Measurements from ENCODE around the gene NUDT3. TPM values are rescaled to one million over a fixed set of nuclear protein-coding genes. Genes with fewer than 3 reads are reported as not detected.
"Not testable (repeated sequence)": the region's sequence is repeated elsewhere in the genome, so short reads cannot be mapped to it uniquely, and the experiment has no call there.

The NUDT3 gene
- total RNA-seq, 2 donors from 2014 or later = 36.6 to 53.6 TPM

DNA sequence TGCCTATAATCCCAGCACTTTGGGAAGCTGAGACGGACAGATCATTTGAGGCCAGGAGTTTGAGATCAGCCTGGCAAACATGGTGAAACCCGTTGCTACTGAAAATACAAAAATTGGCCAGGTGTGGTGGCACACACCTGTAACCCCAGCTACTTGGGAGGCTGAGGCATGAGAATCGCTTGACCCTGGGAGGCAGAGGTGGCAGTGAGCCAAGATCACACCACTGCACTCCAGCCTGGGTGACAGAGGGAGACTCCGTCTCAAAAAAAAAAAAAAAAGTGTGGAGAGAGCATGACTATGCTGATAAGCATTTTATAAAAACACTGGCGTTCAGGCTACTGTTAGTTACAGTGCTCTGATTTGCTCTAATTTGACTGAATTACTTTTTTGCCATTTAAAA is 14.9 kb downstream of the NUDT3 start:
- ATAC-seq; DNase-seq; intact Hi-C loops (cut with DNase I): not testable (repeated sequence)

DNA sequence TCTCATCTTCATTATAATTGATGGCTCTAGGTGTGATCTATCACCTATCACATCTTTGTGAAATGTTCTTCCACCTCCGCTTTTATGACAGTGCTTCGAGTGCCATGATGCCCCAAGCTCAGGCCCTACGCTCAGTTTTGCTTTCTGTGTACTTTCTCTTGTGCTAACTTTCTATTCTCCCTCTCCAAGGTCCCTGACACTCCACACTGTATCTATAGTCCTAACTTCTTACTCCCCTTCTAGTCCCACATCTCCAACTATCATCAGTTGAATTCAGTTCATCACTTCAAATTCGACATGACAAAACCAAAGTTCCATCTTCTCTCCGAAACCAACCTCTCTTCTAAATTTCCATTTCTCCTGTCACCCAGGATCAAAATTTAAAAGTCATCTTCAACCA is 16.6 kb downstream of the NUDT3 start:
- DNase-seq = no peak
- ATAC-seq = no peak
- intact Hi-C loops (cut with DNase I) = no loop called here

DNA sequence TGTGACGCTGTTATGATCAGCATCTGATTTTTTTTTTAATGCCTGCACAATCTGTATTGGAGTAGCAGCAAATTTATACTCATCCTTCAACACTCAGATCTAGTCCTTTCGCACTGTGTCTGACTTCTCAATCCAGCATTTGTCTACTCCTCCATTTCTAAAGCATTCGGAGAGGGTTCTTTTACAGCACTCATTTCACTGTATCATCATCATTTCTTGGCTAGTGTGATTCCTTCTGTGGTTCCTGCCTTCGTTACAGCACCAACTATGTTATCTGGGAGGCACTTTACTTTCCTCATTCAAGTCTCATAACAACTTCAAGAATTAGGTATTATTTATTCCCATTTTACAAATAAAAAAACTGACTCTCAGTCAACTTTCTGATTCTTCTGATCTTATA is 18.0 kb downstream of the NUDT3 start:
- intact Hi-C loops (cut with DNase I) = no loop called here
- ATAC-seq (peak in 1 of 2 donors; percentile 23), DNase-seq (no peak)

DNA sequence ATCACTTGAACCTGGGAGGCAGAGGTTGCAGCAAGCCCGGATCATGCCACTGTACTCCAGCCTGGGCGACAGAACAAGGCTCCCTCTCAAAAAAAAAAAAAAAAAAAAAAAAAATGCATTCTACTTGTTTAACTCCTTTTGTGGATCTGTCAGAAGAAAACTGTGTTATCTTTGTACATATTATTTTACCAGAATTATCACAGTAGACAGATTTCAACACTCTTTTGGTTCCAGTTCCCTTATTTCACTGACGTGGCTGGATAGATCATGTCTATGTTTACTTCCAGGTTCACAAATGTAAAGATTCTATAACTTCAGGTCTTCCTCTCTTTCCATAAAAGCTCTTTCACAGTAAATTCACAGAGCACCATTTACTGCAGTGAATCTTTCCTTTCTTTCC is 18.4 kb downstream of the NUDT3 start:
- DNase-seq (no peak), ATAC-seq (peak in 1 of 2 donors; percentile 15)
- intact Hi-C loops (cut with DNase I) = no loop called here

DNA sequence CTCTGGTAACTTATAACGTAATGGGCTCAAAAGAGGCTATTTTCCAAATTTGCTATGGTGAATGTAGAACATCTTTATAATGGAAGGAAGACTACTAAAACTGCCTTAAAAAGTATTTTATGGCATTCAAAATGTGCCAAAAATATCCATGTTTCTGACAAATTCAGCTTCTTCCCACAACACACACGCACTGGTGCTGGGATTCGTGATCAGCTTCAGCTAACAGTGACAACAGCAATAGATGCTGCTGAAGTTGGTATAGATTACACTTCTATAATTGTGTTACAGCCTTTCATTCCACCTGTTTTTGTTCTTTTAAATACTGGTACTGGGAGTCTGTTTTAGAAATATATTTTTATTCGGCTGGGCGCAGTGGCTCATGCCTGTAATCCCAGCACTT is 19.0 kb downstream of the NUDT3 start:
- no peak for DNase-seq
- intact Hi-C loops (cut with DNase I) = no loop called here
- no peak for ATAC-seq

DNA sequence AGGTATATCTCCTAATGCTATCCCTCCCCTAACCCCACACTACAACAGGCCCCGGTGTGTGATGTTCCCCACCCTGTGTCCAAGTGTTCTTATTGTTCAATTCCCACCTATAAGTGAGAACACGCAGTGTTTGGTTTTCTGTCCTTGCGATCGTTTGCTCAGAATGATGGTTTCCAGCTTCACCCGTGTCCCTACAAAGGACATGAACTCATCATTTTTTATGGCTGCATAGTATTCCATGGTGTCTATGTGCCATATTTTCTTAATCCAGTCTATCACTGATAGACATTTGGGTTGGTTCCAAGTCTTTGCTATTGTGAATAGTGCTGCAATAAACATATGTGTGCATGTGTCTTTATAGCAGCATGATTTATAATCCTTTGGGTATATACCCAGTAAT is 20.6 kb downstream of the NUDT3 start:
- ATAC-seq; DNase-seq; intact Hi-C loops (cut with DNase I): not testable (repeated sequence)

DNA sequence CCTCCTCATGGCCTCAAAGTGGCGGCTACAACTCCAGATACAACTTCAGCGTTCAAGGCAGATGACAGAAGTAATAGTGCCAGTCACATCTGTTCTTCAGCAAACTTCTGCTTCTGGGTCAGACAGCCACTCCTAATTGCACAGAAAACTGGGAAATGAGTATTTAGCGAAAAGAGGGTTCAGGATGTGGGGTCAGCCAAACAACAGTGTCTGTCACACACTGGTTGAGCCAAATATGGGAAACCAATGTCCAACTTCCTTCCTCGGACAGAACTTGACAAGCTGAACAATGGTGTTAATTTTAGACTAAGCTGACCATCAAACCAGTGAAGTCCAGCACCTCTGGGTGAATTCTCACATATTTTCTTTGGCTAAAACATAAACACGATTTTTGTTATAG is 22.1 kb downstream of the NUDT3 start:
- DNase-seq = no peak
- ATAC-seq = peak; percentile 35 to 77
- intact Hi-C loops (cut with DNase I) = no loop called here

DNA sequence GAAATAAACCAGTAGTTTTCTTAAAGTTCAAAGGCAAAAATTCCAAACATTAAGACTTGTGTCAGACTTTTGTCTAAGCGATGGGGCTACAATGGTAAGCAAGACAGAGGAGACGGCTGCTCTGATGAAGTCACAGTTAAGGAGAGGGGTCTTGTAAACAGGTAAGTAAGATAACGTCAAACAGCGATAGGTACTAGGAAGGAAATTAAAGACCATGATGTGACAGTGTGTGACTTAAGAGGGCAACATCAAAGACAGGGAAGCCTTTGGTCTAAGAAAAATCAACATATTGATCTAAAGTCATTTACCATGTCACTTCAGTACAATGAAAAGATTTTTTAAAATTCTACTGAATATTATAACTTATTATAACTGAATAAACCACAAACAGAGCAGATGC is 23.1 kb downstream of the NUDT3 start:
- DNase-seq (no peak), ATAC-seq (no peak)
- intact Hi-C loops (cut with DNase I) = no loop called here

DNA sequence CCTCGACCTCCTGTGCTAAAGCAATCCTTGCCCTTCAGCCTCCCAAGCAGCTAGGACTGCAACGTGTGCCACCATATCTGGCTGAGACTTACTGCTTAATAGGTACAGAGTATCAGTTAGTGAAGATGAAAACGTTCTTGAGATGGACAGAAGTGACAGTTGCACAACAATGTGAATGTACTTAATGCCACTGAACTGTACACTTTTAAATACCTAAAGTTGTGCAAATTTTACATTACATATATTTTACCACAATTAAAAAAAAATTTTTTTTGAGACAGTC is 25.9 kb downstream of the NUDT3 start:
- intact Hi-C loops (cut with DNase I) = no loop called here
- ATAC-seq = no peak
- DNase-seq = no peak

DNA sequence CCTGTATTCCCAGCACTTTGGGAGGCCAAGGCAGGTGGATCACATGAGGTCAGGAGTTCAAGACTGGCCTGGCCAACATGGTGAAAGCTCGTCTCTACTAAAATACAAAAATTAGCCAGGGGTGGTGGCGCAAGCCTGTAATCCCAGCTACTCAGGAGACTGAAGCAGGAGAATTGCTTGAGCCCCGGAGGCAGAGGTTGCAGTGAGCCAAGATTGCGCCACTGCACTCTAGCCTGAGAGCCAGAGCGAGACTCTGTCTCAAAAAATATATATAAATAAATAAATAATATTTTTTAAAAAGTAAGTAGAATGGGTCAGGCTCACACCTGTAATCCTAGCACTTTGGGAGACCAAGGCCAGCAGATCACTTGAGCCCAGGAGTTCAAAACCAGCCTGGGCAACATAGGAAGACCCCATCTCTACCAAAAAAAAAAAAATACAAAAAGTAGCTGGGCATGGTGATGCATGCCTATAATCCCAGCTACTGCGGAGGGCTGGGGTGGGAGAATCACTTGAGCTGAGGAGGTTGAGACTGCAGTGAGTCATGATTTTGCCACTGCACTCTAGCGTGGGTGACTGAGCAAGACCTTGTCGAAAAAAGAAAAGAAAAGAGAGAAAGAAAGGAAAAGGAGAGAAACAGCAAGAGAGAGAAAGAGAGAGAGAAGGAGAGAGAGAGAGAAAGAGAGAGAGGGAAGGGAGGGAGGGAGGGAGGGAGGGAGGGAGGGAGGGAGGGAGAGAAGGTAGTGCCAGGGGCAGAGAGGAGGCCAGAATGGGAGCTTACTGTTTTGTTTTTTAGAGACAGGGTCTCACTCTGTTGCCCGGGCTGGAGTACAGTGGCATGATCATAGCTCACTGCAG is 26.5 kb downstream of the NUDT3 start:
- DNase-seq; ATAC-seq; intact Hi-C loops (cut with DNase I): not testable (repeated sequence)

DNA sequence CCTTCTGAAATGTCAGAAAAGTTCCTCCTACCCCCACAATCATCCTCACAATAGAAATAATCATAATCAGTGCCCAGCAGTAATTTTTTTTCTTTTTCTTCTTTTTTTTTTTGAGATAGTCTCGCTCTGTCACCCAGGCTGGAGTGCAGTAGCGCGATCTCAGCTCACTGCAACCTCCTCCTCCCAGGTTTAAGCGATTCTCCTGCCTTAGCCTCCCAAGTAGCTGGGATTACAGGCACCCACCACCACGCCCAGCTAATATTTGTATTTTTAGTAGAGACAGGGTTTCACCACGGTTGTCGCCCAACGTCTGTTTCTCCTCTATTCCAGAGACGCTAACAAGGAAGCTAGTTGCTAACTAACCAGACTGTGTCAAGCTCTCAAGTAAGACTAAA is 28.8 kb downstream of the NUDT3 start:
- DNase-seq; intact Hi-C loops (cut with DNase I); ATAC-seq: not testable (repeated sequence)

DNA sequence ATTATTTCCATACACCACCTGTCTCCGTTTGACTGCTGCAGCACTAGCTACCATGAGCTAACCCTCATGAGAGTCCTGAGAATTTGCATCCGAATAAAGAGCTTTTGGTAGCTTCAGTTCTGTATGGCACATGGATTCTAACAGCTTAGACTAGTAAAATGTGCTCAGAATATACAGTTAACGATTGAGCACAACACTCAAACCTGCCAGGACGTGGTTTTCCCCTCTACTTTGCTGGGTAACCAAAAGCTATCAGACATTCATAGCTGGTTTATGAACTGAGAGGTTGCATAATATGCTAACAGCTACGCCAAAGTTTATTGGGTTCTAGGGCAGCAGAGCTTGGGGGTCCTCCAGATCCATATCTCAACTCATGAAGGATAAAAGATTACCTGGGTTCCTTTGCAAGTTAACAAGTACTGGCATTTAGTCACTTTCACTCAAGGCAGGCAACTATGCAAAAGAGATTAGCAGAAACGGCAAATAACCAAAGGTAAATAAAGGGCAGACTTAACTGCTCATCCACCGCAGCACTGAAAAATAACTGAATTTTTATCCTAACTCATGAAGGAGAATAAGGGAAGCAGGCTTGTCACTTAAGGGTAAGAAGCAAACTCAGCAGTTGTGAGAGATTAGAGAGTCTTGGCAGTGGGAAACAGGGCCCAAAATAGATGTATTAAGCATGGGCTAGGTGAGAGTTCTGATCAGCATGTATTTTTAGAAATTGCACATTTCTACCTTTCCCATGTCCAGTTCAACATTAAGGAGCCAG is 29.4 kb downstream of the NUDT3 start:
- ATAC-seq = peak; percentile 62 to 73
- no peak for DNase-seq
- intact Hi-C loops (cut with DNase I) = no loop called here

DNA sequence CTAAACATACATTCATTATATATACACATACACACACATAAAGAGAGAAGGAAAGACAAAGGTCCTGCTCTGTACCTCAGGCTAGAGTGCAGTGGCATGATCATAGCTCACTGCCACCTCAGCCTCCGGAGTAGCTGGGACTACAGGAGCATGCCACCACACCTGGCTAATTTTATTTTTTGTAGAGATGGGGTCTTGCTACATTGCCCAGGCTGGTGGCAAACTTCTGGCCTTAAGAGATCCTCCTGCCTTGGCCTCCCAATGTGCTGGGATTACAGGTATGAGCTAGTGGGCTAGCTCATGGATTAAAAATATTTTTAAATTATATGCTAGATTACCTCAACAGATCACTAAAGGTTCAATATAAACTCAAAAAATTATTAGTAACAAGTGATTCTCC is 30.3 kb downstream of the NUDT3 start:
- intact Hi-C loops (cut with DNase I) = no loop called here
- no peak for DNase-seq
- ATAC-seq = no peak

DNA sequence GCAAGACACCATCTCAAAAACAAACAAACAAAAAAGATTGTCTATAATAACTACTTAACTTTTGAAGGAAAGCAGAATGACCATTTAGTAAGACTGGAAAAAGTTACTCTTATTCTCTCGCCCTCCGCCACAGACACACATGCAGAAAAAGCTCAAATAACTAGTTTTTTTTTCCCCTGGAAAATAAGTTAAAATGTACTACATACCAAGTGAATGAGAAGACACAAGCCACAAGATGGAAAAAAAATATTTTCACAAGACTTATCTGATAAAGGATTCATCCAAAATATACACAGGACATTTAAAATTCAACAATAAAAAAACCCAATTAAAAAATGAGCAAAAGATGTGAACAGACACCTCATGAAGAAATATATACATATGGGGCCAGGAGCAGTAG is 31.9 kb downstream of the NUDT3 start:
- intact Hi-C loops (cut with DNase I) = no loop called here
- DNase-seq (no peak), ATAC-seq (no peak)

DNA sequence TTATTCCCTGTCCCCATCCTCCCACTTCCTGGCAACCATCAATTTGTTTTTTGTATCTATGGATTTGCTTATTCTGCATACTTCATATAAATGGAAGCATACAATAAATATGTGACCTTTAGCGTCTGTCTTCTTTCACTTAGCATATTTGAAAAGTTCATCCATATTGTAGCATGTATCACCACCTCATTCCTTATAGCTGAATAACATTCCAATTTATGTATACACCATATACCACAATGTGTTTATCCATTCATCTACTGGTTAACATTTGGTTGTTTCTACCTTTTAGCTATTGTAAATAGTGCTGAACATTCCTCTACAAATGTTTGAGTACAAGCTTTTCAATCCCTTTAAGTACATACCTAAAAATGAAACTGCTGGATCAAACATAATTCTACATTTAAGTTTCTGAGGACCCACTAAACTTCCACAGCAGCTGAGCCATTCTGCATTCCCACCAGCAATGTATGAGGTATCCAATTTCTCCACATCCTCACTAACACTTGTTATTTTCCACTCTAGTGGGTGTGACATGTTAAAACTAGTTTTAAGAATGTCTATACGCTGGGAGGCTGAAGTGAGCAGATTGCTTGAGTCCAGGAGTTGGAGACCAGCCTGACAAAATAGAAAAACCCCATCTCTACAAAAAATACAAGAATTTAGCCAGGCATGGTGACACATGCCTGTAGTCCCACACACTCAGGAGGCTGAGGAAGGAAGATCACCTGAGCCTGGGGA is 32.9 kb downstream of the NUDT3 start:
- DNase-seq (no peak), ATAC-seq (peak in 1 of 2 donors; percentile 42)
- intact Hi-C loops (cut with DNase I) = no loop called here

DNA sequence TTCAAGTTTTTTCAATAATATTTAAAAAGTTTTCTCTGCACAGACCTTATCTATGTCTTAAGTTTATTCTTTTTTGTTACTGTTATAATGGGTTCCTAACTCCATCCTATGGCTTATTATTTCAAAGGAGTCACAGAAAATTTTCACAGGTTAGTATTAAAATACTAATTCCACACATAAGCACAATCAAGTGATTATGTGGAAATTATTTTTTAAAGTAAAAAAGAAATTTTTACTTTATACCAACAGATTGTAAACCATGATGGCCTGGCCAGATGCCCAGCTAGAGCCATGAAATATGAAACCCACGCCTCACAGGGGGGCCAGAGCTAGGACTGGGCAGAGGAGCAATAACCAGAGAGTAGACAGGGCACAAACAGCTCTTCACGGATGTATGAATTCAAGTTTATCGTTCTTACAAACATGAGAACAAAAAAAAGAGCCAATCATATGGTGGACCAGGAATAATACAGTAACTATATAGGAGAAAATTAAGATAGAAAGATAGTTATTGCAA is 34.0 kb downstream of the NUDT3 start:
- DNase-seq (no peak), ATAC-seq (peak in 1 of 2 donors; percentile 41)
- intact Hi-C loops (cut with DNase I) = no loop called here

DNA sequence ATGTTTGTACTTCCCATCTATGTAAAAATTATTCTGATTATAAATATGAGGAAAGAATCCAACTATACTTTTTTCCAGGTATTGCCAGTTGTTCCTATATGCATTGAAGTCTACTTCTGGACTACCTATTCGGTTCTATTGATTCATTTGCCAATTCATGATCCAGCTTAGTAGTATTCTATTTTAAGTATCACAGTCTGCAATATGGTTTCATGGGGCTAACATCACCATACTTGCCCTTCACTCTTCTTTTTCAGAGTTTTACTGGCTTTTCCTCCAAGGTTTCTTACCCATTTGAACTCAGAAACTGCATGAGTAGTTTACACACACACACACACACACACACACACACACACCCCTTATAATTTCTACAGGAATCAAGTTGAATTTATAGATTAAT is 34.5 kb downstream of the NUDT3 start:
- ATAC-seq (no peak), DNase-seq (no peak)
- intact Hi-C loops (cut with DNase I) = no loop called here

DNA sequence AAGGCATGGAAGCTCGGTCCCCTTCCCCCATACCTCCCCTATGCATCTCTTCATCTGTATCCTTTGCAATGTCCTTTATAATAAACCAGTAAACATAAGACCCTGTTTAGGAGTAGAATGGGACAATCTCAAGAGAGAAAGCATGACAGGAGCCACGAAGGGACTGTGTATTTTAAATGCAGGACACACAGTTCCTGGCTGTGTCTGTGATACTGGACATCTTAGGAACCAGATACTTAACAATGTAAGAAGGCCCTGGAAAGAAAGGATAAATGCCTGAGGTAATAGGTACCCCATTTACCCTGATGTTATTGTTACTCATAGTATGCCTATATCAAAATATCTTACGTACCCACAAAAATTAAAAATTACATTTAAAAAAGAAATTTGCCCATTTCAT is 36.6 kb downstream of the NUDT3 start:
- ATAC-seq = no peak
- intact Hi-C loops (cut with DNase I) = no loop called here
- DNase-seq = no peak

DNA sequence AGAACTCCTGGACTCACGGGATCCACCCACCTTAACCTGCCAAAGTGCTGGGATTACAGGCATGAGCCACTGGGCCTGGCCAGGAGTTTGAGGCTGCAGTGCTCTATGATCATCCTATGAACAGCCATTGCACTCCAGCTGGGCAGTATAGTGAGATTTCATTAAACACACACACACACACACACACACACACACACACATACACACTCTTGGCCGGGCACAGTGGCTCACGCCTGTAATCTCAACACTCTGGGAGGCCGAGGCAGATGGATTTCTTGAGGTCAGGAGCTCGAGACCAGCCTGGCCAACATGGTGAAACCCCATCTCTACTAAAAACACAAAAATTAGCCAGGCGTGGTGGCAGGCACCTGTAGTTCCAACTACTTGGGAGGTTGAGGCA is 38.2 kb downstream of the NUDT3 start:
- intact Hi-C loops (cut with DNase I); DNase-seq; ATAC-seq: not testable (repeated sequence)

DNA sequence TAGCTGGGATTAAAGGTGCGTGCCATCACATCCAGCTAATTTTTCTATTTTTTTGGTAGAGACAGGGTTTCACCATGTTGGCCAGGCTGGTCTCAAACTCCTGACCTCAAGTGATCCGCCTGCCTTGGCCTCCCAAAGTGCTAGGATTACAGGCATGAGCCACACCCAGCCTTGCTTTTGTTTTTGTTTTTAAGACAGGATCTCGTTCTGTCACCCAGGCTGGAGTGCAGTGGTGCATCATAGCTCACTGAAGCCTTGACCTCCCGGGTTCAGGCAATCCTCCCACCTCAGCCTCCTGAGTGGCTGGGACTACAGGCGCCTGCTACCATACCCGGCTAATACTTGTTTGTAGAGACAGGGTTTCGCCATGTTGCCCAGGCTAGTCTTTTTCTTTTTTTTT is 38.9 kb downstream of the NUDT3 start:
- intact Hi-C loops (cut with DNase I); ATAC-seq: not testable (repeated sequence)

More for the DNA sequence above, 38.9 kb downstream of the NUDT3 start:
- not testable (repeated sequence) for DNase-seq

All from left cardiac atrium (tissue), 4 donors.